ENCODE data around the gene INPP5A. TPM values are rescaled to one million over a fixed set of nuclear protein-coding genes. Genes with fewer than 3 reads are reported as not detected.
A peak's percentile ranks its signal among the peaks of the same experiment; 100 is the strongest.
"Not testable (repeated sequence)": the region's sequence is repeated elsewhere in the genome, so short reads cannot be mapped to it uniquely, and the experiment has no call there.

Gene INPP5A, protein sequence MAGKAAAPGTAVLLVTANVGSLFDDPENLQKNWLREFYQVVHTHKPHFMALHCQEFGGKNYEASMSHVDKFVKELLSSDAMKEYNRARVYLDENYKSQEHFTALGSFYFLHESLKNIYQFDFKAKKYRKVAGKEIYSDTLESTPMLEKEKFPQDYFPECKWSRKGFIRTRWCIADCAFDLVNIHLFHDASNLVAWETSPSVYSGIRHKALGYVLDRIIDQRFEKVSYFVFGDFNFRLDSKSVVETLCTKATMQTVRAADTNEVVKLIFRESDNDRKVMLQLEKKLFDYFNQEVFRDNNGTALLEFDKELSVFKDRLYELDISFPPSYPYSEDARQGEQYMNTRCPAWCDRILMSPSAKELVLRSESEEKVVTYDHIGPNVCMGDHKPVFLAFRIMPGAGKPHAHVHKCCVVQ
- polyA plus RNA-seq (ENCODE audit: low read depth in 6 of 6), result 1 to 10 TPM; 1.3 to 6.7 (median 2.1) TPM

- no peaks in the 10 kb centered on the region for H3K36me3 Mint-ChIP-seq
- H3K4me1 Mint-ChIP-seq, result peaks cover 48 to 58% (median 54%) of the 10 kb centered on the region in 3 donors
- H3K27ac Mint-ChIP-seq, result peak within 1 kb of the TSS; percentile 93 to 98 (median 96)
- peak within 1 kb of the TSS; percentile 92 to 98 (median 95) for H3K4me3 Mint-ChIP-seq
- peak; percentile 73 to 77 for ATAC-seq (ENCODE audit: low read depth in 2 of 2)
- peaks cover 0 to 1% (median 0%) of the 10 kb centered on the region in 7 donors for H3K9me3 Mint-ChIP-seq
- DNase-seq, result no peak
- no peaks in the 10 kb centered on the region for H3K27me3 Mint-ChIP-seq
Measured at GRCh38 chr10:132537684-132538001, at the start of gene INPP5A. INPP5A (plus strand) TSS chr10:132537787; CDS start chr10:132538097, 310 bp downstream.

DNA sequence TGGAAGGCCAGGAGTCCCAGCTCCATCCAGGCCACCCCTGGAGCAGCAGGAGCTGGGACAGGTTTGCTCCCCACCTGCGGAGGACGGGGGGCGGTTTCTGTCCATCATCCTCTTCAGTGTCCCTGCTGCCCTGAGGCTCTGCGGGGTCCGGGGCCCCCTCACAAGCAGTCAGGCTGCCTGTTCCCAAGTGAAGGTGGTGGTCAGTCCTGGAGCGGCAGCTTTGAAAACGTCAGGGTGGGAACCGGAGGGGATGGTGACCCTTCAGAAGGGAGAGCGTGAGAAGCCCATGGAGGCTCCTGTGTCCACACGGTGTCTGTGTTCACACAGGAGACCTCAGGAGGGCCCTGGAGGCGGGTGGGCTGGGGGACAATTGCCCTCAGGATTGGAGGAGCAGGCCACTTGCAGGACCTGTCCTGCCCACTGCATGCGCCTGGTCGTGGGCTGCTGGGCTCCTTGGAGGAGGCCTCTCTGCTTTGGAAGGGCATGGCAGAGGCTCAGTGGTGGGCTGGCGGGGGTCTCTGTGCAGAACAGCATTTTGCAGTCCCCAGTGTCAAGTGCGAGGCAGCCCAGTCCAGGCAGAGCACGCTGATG lies 49.3 kb upstream of the INPP5A start:
- Mint-ChIP-seq H3K4me1 (no peaks in the 10 kb centered on the region), H3K36me3 (no peaks in the 10 kb centered on the region), H3K27ac (no peak overlapping the region), H3K9me3 (peaks cover 0 to 5% (median 0%) of the 10 kb centered on the region in 7 donors), H3K4me3 (no peak overlapping the region), H3K27me3 (peaks cover 0 to 4% (median 4%) of the 10 kb centered on the region in 3 donors)
- DNase-seq, result no peak
- ATAC-seq (ENCODE audit: low read depth in 2 of 2), result no peak

DNA sequence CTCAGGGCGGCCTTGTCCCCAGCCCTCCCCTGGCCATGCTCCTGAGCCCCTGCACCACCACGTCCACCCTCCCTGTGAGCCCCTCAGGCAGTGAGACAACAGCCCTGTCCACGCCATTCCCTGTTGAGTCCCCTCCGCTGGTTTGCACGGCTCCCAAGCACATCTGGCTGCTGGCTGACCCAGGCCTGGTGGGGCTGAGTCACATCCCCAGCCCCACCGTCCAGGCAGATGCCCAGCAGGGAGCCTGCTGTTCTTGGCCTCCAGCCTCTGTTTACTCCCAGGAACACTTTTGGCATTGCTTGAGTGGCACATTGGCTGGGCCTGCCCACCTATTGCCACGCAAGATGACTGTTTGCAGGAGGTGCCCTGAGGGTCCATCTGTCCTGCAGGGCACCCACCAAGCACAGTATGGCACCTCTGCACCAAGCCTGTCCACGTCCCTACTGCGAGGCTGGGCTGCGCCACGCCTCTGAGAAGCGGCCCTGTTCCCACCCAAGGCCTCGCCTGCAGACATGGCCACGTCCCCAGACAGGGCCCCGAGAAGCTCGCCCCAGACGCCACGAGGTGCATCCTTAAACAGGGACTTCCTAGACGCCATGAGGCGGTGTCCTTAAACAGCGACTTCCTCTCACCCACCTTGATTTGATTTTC lies 48.4 kb upstream of the INPP5A start:
- peak overlapping the region in 1 of 8 donors; percentile 74 for H3K4me3 Mint-ChIP-seq
- peaks cover 0 to 7% (median 4%) of the 10 kb centered on the region in 3 donors for H3K27me3 Mint-ChIP-seq
- H3K27ac Mint-ChIP-seq, result no peak overlapping the region
- H3K36me3 Mint-ChIP-seq, result no peaks in the 10 kb centered on the region
- DNase-seq (no peak), ATAC-seq (ENCODE audit: low read depth in 2 of 2) (no peak)
- no peaks in the 10 kb centered on the region for H3K4me1 Mint-ChIP-seq
- peaks cover 0 to 5% (median 0%) of the 10 kb centered on the region in 7 donors for H3K9me3 Mint-ChIP-seq

DNA sequence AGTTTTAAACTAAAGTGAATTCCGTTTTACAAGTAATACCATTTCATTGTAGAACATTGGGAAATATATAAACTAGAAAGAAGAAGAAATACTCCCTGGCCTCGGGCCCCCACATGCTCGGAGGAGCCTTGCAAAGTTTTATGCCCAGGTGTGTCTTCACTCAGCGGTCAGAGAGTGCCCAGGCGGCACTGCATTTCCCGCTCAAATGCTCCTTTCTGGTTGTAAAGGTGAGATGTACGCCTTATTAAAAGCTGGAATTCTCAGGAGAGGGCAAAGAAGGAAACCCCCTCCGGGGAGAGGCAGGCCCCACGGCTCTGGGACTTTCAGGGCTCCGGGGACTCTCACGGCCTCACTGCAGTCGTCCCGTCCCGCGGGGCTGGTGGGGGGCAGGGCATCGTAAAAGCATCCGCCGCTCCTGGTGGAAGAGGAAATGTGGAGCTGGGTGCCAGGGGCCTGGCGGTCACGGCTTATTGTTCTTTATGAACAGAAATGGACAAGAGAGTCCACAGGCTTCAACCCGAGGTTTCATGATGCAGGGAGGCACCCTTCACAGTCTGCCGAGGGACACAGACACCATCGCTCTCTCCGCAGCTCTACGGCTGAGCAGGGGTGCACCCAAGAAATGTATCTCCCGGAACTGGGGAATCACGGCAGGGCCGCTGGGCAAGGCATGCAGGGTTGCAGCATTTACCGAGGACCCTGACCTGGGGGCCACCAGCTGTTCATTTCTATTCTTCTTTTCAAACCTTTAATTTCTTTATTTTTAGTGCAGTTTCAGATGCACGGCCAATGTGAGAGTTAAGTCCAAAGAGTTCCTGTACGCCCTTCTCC lies 47.7 kb upstream of the INPP5A start:
- H3K27ac Mint-ChIP-seq, result no peak overlapping the region
- no peak for DNase-seq
- ATAC-seq (ENCODE audit: low read depth in 2 of 2), result no peak
- H3K9me3 Mint-ChIP-seq, result peaks cover 0 to 5% (median 0%) of the 10 kb centered on the region in 7 donors
- H3K4me3 Mint-ChIP-seq, result no peak overlapping the region
- H3K36me3 Mint-ChIP-seq, result no peaks in the 10 kb centered on the region
- peaks cover 4 to 7% (median 6%) of the 10 kb centered on the region in 3 donors for H3K27me3 Mint-ChIP-seq
- no peaks in the 10 kb centered on the region for H3K4me1 Mint-ChIP-seq

DNA sequence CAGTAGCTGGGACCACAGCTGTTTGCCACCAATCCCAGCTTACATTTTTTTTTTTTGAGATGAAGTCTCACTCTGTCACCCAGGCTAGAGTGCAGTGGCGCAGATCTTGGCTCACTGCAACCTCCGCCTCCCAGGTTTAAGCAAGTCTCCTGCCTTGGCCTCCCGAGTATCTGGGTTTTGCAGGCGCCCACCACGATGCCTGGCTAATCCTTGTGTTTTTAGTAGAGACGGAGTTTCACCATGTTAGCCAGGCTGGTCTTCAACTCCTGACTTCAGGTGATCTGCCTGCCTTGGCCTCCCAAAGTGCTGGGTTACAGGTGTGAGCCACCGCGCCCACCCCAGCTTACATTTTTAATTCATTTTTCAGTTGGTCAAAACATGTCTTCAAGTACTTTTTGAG lies 46.1 kb upstream of the INPP5A start:
- not testable (repeated sequence) for DNase-seq; H3K4me1 Mint-ChIP-seq; ATAC-seq (ENCODE audit: low read depth in 2 of 2); H3K4me3 Mint-ChIP-seq; H3K36me3 Mint-ChIP-seq; H3K27ac Mint-ChIP-seq; H3K9me3 Mint-ChIP-seq
- H3K27me3 Mint-ChIP-seq, result peaks cover 3 to 18% (median 9%) of the 10 kb centered on the region in 3 donors

GRCh38 chr10:132492323-132493025 lies 45.1 kb upstream of the INPP5A start:
- DNase-seq, result no peak
- H3K36me3 Mint-ChIP-seq, result no peaks in the 10 kb centered on the region
- no peak overlapping the region for H3K4me3 Mint-ChIP-seq
- H3K27ac Mint-ChIP-seq, result peak overlapping the region in 1 of 6 donors; percentile 88
- peaks cover 3 to 23% (median 15%) of the 10 kb centered on the region in 3 donors for H3K27me3 Mint-ChIP-seq
- H3K9me3 Mint-ChIP-seq, result peaks cover 0 to 5% (median 0%) of the 10 kb centered on the region in 7 donors
- no peaks in the 10 kb centered on the region for H3K4me1 Mint-ChIP-seq
- ATAC-seq (ENCODE audit: low read depth in 2 of 2), result no peak

- H3K9me3 Mint-ChIP-seq, result peaks cover 0 to 5% (median 0%) of the 10 kb centered on the region in 7 donors
- peak overlapping the region in 2 of 6 donors; percentile 68 to 88 for H3K27ac Mint-ChIP-seq
- H3K36me3 Mint-ChIP-seq, result no peaks in the 10 kb centered on the region
- DNase-seq (no peak), ATAC-seq (ENCODE audit: low read depth in 2 of 2) (no peak)
- no peak overlapping the region for H3K4me3 Mint-ChIP-seq
- peaks cover 3 to 25% (median 14%) of the 10 kb centered on the region in 3 donors for H3K27me3 Mint-ChIP-seq
- H3K4me1 Mint-ChIP-seq, result no peaks in the 10 kb centered on the region
Measured at GRCh38 chr10:132493246-132493755, 44.3 kb upstream of the INPP5A start.

- Mint-ChIP-seq H3K9me3 (peaks cover 0 to 5% (median 0%) of the 10 kb centered on the region in 7 donors), H3K4me3 (no peak overlapping the region), H3K36me3 (no peaks in the 10 kb centered on the region), H3K4me1 (no peaks in the 10 kb centered on the region), H3K27ac (no peak overlapping the region), H3K27me3 (peaks cover 7 to 31% (median 19%) of the 10 kb centered on the region in 3 donors)
- ATAC-seq (ENCODE audit: low read depth in 2 of 2) (no peak), DNase-seq (no peak)
Measured at GRCh38 chr10:132493756-132494290, 43.8 kb upstream of the INPP5A start.

GRCh38 chr10:132494866-132495630 lies 42.5 kb upstream of the INPP5A start:
- peaks cover 11 to 37% (median 20%) of the 10 kb centered on the region in 3 donors for H3K27me3 Mint-ChIP-seq
- peaks cover 0 to 5% (median 0%) of the 10 kb centered on the region in 7 donors for H3K9me3 Mint-ChIP-seq
- no peak overlapping the region for H3K4me3 Mint-ChIP-seq
- ATAC-seq (ENCODE audit: low read depth in 2 of 2) (no peak), DNase-seq (no peak)
- H3K27ac Mint-ChIP-seq, result peak overlapping the region in 1 of 6 donors; percentile 58
- H3K36me3 Mint-ChIP-seq, result no peaks in the 10 kb centered on the region
- no peaks in the 10 kb centered on the region for H3K4me1 Mint-ChIP-seq

DNA sequence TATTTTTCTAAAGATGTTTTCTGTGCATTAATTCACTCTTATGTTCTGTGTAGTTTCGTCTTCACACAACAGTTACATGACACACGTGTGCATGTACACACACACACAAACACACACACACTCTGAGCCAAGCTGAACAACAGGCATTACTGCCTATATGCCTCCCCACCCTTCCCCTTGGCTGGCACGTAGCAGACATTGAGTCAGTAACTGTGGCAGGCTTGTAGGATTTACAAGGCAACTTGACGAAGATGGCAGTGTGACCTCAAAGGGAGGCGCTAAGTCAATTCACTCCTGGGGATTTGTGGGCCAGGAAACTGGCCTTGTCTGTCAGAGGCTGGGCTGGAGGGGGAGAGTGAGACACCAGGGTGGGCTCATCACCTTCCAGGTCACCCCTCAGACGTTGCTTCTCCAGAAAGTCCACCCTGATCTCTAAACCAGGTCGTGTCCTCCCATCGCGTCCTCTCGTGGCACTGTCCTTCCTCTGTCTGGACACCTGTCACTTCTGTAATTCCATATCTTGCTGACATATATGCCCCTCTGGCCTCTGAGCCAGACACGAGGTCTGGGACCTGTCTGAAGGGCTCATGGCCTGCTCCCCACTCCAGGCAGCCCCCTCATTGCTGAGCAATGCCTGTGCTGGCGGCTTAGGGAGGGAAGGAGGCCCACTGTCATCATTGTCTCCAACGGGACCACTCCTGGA lies 41.1 kb upstream of the INPP5A start:
- Mint-ChIP-seq H3K27ac (no peak overlapping the region), H3K27me3 (peaks cover 17 to 49% (median 27%) of the 10 kb centered on the region in 3 donors), H3K9me3 (peaks cover 0 to 5% (median 0%) of the 10 kb centered on the region in 7 donors), H3K4me1 (no peaks in the 10 kb centered on the region), H3K36me3 (no peaks in the 10 kb centered on the region), H3K4me3 (no peak overlapping the region)
- no peak for DNase-seq
- no peak for ATAC-seq (ENCODE audit: low read depth in 2 of 2)

DNA sequence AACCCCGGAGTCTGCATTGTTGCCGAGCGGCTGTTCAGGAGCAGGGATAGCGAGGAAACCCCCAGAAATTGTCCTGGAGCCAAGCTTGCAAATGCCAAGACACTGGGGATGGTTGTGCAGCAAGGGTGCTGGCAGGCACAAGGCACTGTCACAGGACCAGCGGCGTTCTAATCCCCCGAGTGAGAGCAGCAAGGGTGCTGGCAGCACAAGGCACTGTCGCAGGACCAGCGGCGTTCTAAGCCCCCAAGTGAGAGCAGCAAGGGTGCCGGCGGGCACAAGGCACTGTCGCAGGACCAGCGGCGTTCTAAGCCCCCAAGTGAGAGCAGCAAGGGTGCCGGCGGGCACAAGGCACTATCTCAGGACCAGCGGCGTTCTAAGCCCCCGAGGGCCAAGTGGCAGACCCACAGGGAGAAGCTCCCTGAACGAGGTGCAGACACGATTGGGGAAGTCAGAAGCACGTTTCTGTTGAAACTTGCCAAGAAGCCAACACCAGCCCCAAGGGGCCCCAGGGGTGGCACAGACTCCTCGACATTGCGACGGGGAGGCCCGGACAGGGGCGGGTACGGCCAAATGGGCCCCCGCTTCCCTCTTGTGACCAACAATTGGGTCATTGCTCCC lies 40.4 kb upstream of the INPP5A start:
- H3K9me3 Mint-ChIP-seq, result peaks cover 0 to 5% (median 0%) of the 10 kb centered on the region in 7 donors
- H3K27ac Mint-ChIP-seq, result peak overlapping the region in 1 of 6 donors; percentile 37
- peaks cover 24 to 49% (median 27%) of the 10 kb centered on the region in 3 donors for H3K27me3 Mint-ChIP-seq
- no peaks in the 10 kb centered on the region for H3K36me3 Mint-ChIP-seq
- no peaks in the 10 kb centered on the region for H3K4me1 Mint-ChIP-seq
- H3K4me3 Mint-ChIP-seq, result no peak overlapping the region
- no peak for ATAC-seq (ENCODE audit: low read depth in 2 of 2)
- DNase-seq, result no peak
